ENCODE measurements around the gene STAT3. TPM values are rescaled to one million over a fixed set of nuclear protein-coding genes. Genes with fewer than 3 reads are reported as not detected.
A peak's percentile ranks its signal among the peaks of the same experiment; 100 is the strongest.

Gene STAT3
- total and polyA plus RNA-seq, 2 of the 13 experiments (the other 11 are each of a cell fraction or from before 2014, with no cell fraction given) = 61.8 to 62.4 TPM

- TF ChIP-seq, protein P1, sequence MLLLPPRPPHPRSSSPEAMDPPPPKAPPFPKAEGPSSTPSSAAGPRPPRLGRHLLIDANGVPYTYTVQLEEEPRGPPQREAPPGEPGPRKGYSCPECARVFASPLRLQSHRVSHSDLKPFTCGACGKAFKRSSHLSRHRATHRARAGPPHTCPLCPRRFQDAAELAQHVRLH (CRISPR knock-in tag; IDR thresholded peaks at IDR 0.05; ENCODE audit: borderline replicate concordance, low read depth) = peak; percentile 97
- TF ChIP-seq HNRNPL (IDR thresholded peaks at IDR 0.05; ENCODE audit: low read depth, low read length) = no peak
- TF ChIP-seq, protein P2, sequence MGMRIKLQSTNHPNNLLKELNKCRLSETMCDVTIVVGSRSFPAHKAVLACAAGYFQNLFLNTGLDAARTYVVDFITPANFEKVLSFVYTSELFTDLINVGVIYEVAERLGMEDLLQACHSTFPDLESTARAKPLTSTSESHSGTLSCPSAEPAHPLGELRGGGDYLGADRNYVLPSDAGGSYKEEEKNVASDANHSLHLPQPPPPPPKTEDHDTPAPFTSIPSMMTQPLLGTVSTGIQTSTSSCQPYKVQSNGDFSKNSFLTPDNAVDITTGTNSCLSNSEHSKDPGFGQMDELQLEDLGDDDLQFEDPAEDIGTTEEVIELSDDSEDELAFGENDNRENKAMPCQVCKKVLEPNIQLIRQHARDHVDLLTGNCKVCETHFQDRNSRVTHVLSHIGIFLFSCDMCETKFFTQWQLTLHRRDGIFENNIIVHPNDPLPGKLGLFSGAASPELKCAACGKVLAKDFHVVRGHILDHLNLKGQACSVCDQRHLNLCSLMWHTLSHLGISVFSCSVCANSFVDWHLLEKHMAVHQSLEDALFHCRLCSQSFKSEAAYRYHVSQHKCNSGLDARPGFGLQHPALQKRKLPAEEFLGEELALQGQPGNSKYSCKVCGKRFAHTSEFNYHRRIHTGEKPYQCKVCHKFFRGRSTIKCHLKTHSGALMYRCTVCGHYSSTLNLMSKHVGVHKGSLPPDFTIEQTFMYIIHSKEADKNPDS (CRISPR knock-in tag; IDR thresholded peaks at IDR 0.05) = no peak
- TF ChIP-seq DMTF1 (CRISPR knock-in tag; IDR thresholded peaks at IDR 0.05) = no peak
- TF ChIP-seq ZNF44 (CRISPR knock-in tag; IDR thresholded peaks at IDR 0.05) = no peak
- TF ChIP-seq ZNF33A (CRISPR knock-in tag; IDR thresholded peaks at IDR 0.05; ENCODE audit: borderline replicate concordance) = no peak
- no peak for TF ChIP-seq FOXJ3 (CRISPR knock-in tag; IDR thresholded peaks at IDR 0.05; ENCODE audit: borderline replicate concordance)
- TF ChIP-seq, protein P3, sequence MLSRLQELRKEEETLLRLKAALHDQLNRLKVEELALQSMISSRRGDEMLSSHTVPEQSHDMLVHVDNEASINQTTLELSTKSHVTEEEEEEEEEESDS (CRISPR knock-in tag; IDR thresholded peaks at IDR 0.05; ENCODE audit: borderline replicate concordance) = no peak
- TF ChIP-seq MAFF (IDR thresholded peaks at IDR 0.05; ENCODE audit: low read depth, low read length) = no peak
- TF ChIP-seq CREB1 (IDR thresholded peaks at IDR 0.05) = no peak
- TF ChIP-seq CREB1 (CRISPR knock-in tag; IDR thresholded peaks at IDR 0.05) = no peak
- TF ChIP-seq, protein P4, sequence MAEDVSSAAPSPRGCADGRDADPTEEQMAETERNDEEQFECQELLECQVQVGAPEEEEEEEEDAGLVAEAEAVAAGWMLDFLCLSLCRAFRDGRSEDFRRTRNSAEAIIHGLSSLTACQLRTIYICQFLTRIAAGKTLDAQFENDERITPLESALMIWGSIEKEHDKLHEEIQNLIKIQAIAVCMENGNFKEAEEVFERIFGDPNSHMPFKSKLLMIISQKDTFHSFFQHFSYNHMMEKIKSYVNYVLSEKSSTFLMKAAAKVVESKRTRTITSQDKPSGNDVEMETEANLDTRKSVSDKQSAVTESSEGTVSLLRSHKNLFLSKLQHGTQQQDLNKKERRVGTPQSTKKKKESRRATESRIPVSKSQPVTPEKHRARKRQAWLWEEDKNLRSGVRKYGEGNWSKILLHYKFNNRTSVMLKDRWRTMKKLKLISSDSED (CRISPR knock-in tag; IDR thresholded peaks at IDR 0.05) = no peak
- no peak for TF ChIP-seq ZNF253 (CRISPR knock-in tag; IDR thresholded peaks at IDR 0.05; ENCODE audit: borderline replicate concordance)
- TF ChIP-seq ZNF75D (CRISPR knock-in tag; IDR thresholded peaks at IDR 0.05; ENCODE audit: borderline replicate concordance) = no peak
- peak; percentile 40; the same call in 1 of the 2 replicates for TF ChIP-seq SMYD3 (CRISPR knock-in tag; IDR thresholded peaks at IDR 0.05)
- peak; percentile 66; the same call in 1 of the 2 replicates for TF ChIP-seq KDM5B (CRISPR knock-in tag; IDR thresholded peaks at IDR 0.05; ENCODE audit: borderline replicate concordance)
- peak; percentile 52; the same call in 1 of the 2 replicates for TF ChIP-seq ZNF772 (CRISPR knock-in tag; IDR thresholded peaks at IDR 0.05)
- no peak for TF ChIP-seq ZNF674 (CRISPR knock-in tag; IDR thresholded peaks at IDR 0.05; ENCODE audit: low read depth)
- TF ChIP-seq ZNF652 (CRISPR knock-in tag; IDR thresholded peaks at IDR 0.05; ENCODE audit: borderline replicate concordance, low read depth) = peak; percentile 38; the same call in 1 of the 2 replicates
- TF ChIP-seq ASH2L (IDR thresholded peaks at IDR 0.05; ENCODE audit: insufficient read length, low read depth, low read length) = no peak
- no peak for TF ChIP-seq CREM (IDR thresholded peaks at IDR 0.05)
- no peak for TF ChIP-seq CREM (CRISPR knock-in tag; IDR thresholded peaks at IDR 0.05)
- no peak for TF ChIP-seq SNAPC2 (CRISPR knock-in tag; IDR thresholded peaks at IDR 0.05)
- TF ChIP-seq ZNF557 (CRISPR knock-in tag; IDR thresholded peaks at IDR 0.05) = no peak
- TF ChIP-seq ZNF256 (CRISPR knock-in tag; conservative IDR thresholded peaks at IDR 0.05) = no peak
These were observed 65.6 kb downstream of the STAT3 start (continued) for GRCh38 chr17:42322382-42323267.
